Liver (tissue), 9 donors: Measurements from ENCODE around the gene TOR4A. TPM values are rescaled to one million over a fixed set of nuclear protein-coding genes. Genes with fewer than 3 reads are reported as not detected.

Experiments used
- DNase-seq: peaks from one replicate; pipeline ENCODE4 v3.0.0-alpha.2; 2017; ENCODE audit warnings: low spot score
- H3K27ac ChIP-seq, 2 donors: one replicate each; pipeline ENCODE4 v1.7.0; 2013; ENCODE audit warnings: inconsistent platforms in 2 of 2, low read length in 2 of 2, control low read depth in 1 of 2, low read depth in 1 of 2, mild to moderate bottlenecking in 1 of 2
- H3K27me3 ChIP-seq, 4 donors: one replicate each; pipeline versions ENCODE4 v1.6.1 to v1.7.0; 2013; ENCODE audit warnings: low read length in 3 of 4, inconsistent platforms in 1 of 4, mild to moderate bottlenecking in 1 of 4, moderate library complexity in 1 of 4; ENCODE audit not compliant: control insufficient read depth in 4 of 4, insufficient read depth in 4 of 4
- H3K36me3 ChIP-seq, 4 donors: one replicate each; pipeline versions ENCODE4 v1.6.1 to v1.7.0; 2013; ENCODE audit warnings: low read length in 3 of 4, mild to moderate bottlenecking in 3 of 4, low read depth in 1 of 4, moderate library complexity in 1 of 4; ENCODE audit not compliant: control insufficient read depth in 4 of 4, insufficient read depth in 3 of 4
- H3K4me1 ChIP-seq, 4 donors: one replicate each; pipeline versions ENCODE4 v1.6.1 to v1.7.0; 2013; ENCODE audit warnings: low read length in 3 of 4, mild to moderate bottlenecking in 3 of 4, moderate library complexity in 1 of 4; ENCODE audit not compliant: control insufficient read depth in 4 of 4, insufficient read depth in 4 of 4
- H3K4me3 ChIP-seq, 3 donors: one replicate each; pipeline versions ENCODE4 v1.6.1 to v1.7.0; 2013; ENCODE audit warnings: low read length in 3 of 3, control low read depth in 1 of 3, low read depth in 1 of 3, mild to moderate bottlenecking in 1 of 3
- H3K9ac ChIP-seq, 2 donors: one replicate each; pipeline ENCODE4 v1.7.0; 2013; ENCODE audit warnings: low read length in 2 of 2, mild to moderate bottlenecking in 2 of 2, moderate library complexity in 2 of 2, control low read depth in 1 of 2, low read depth in 1 of 2
- H3K9me3 ChIP-seq, 4 donors: one replicate each; pipeline versions ENCODE4 v1.6.1 to v1.7.0; 2013; ENCODE audit warnings: low read length in 3 of 4; ENCODE audit not compliant: control insufficient read depth in 4 of 4
- EGR1 ChIP-seq, 2 donors: IDR thresholded peaks; 2 replicates each; pipeline ENCODE4 v1.6.1; 2016 to 2018; ENCODE audit warnings: antibody characterized with exemption in 2 of 2, low read depth in 2 of 2
- FOXA1 ChIP-seq: IDR thresholded peaks from 2 replicates; pipeline ENCODE4 v1.6.1; 2016; ENCODE audit warnings: antibody characterized with exemption
- FOXA2 ChIP-seq: IDR thresholded peaks from 2 replicates; pipeline ENCODE4 v1.6.1; 2016; ENCODE audit warnings: antibody characterized with exemption
- GABPA ChIP-seq, 2 donors: IDR thresholded peaks in 1 of 2; conservative IDR thresholded peaks in 1 of 2; 2 replicates each; pipeline ENCODE4 v1.6.1; 2016; ENCODE audit warnings: antibody characterized with exemption in 2 of 2, mild to moderate bottlenecking in 1 of 2, moderate library complexity in 1 of 2
- HNF4A ChIP-seq, 2 donors: conservative IDR thresholded peaks; 2 replicates each; pipeline ENCODE4 v1.6.1; 2016; ENCODE audit warnings: antibody characterized with exemption in 2 of 2, mild to moderate bottlenecking in 2 of 2
- HNF4G ChIP-seq: IDR thresholded peaks from 2 replicates; pipeline ENCODE4 v1.6.1; 2016; ENCODE audit warnings: antibody characterized with exemption
- JUND ChIP-seq, 2 donors: IDR thresholded peaks; 2 replicates each; pipeline ENCODE4 v1.6.1; 2016; ENCODE audit warnings: antibody characterized with exemption in 2 of 2
- NR2F2 ChIP-seq: IDR thresholded peaks from 2 replicates; pipeline ENCODE4 v1.6.1; 2016; ENCODE audit warnings: antibody characterized with exemption
- RAD21 ChIP-seq, 2 donors: IDR thresholded peaks; 2 replicates each; pipeline ENCODE4 v1.6.1; 2016; ENCODE audit warnings: antibody characterized with exemption in 2 of 2, mild to moderate bottlenecking in 2 of 2
- RXRA ChIP-seq, 2 donors: IDR thresholded peaks; 2 replicates each; pipeline ENCODE4 v1.6.1; 2017 to 2018; ENCODE audit warnings: antibody characterized with exemption in 2 of 2, mild to moderate bottlenecking in 1 of 2
- SP1 ChIP-seq: IDR thresholded peaks from 2 replicates; pipeline ENCODE4 v1.6.1; 2018; ENCODE audit warnings: antibody characterized with exemption, mild to moderate bottlenecking
- TAF1 ChIP-seq: conservative IDR thresholded peaks from 2 replicates; pipeline ENCODE4 v1.6.1; 2016; ENCODE audit warnings: antibody characterized with exemption, mild to moderate bottlenecking
- YY1 ChIP-seq: IDR thresholded peaks from 2 replicates; pipeline ENCODE4 v1.6.1; 2016; ENCODE audit warnings: antibody characterized with exemption, mild to moderate bottlenecking
- WGBS: extraction: QIAGEN DNeasy Blood & Tissue Kit; methylation state at CpG from one replicate; pipeline ENCODE4 v1.1.7; 2013; 5-methylcytosine and 5-hydroxymethylcytosine counted together
- polyA plus RNA-seq, 2 donors: library from polyadenylated mRNA; stranded (reverse) in 1 of 2; unstranded in 1 of 2; fragments of 200-250 nt in 1 of 2; fragments of >200 nt in 1 of 2; fragmentation: Nextera tagmentation in 1 of 2; extraction: Ambion mirVana in 1 of 2; gene quantifications; one replicate each; pipeline versions ENCODE4 v1.2.1 to v1.2.3, GENCODE V29; 2013 to 2015
- total RNA-seq, 2 donors: library from RNA; depleted of rRNA; stranded (reverse); fragments of >200 nt; gene quantifications; one replicate each; pipeline ENCODE4 v1.2.3, GENCODE V29; 2014
- TF ChIP-seq, protein P1 (sequence below): IDR thresholded peaks from 2 replicates; pipeline ENCODE4 v1.6.1; 2016; ENCODE audit warnings: antibody characterized with exemption
- TF ChIP-seq, protein P2 (sequence below): IDR thresholded peaks from 2 replicates; pipeline ENCODE4 v1.6.1; 2016; ENCODE audit warnings: antibody characterized with exemption
- TF ChIP-seq, protein P3 (sequence below): fragments of 150-350 bp; IDR thresholded peaks from 2 replicates; pipeline ENCODE4 v1.5.1; 2017; ENCODE audit warnings: improper control_type of control experiment, low read depth, low read length; ENCODE audit not compliant: missing input control
- TF ChIP-seq, protein P4 (sequence below): IDR thresholded peaks from 2 replicates; pipeline ENCODE4 v1.6.1; 2016; ENCODE audit warnings: antibody characterized with exemption, mild to moderate bottlenecking
- donor health status: healthy.
- donor health status: healthy.
- donor health status: healthy.
- donor health status: healthy.
- donor health status: healthy.

The TOR4A gene
- total and polyA plus RNA-seq, 4 donors: 0.35 to 5.1 (median 4.3) TPM

DNA sequence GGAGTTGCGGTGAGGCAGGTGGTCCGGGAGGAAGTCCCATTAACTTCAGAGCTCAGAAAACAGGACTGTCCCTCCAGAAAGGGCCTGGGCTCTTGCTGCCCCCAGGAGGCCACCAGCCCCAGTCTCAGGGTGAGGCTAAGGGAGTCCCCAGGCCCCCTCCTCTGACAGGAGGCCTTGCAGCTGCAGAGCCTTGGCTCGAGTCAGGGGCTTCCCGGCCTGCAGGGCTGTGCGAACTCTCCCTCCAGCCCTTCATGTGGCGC lies 29.7 kb upstream of the TOR4A start:
- H3K9ac ChIP-seq: no peak overlapping the region
- H3K4me3 ChIP-seq: no peak overlapping the region
- no peaks in the 10 kb centered on the region for H3K27me3 ChIP-seq
- H3K27ac ChIP-seq: no peak overlapping the region
- H3K36me3 ChIP-seq: peaks cover 0 to 7% (median 2%) of the 10 kb centered on the region in 4 donors
- peaks cover 0 to 16% (median 6%) of the 10 kb centered on the region in 4 donors for H3K4me1 ChIP-seq
- no peak for DNase-seq
- 85% methylated on average over 6 of the region's 6 CpGs for WGBS
- TF ChIP-seq HNF4A (conservative IDR thresholded peaks at IDR 0.05) (no peak), RXRA (IDR thresholded peaks at IDR 0.05) (no peak), RAD21 (IDR thresholded peaks at IDR 0.05) (no peak), HNF4G (no peak), FOXA1 (no peak), NR2F2 (no peak), GABPA (IDR thresholded peaks at IDR 0.05 in 1 of 2, conservative IDR thresholded peaks at IDR 0.05 in 1 of 2) (no peak), YY1 (no peak), JUND (IDR thresholded peaks at IDR 0.05) (no peak), SP1 (no peak), TAF1 (no peak), EGR1 (IDR thresholded peaks at IDR 0.05; ENCODE audit: low read depth in 2 of 2) (no peak), FOXA2 (no peak)
- TF ChIP-seq, protein P1, sequence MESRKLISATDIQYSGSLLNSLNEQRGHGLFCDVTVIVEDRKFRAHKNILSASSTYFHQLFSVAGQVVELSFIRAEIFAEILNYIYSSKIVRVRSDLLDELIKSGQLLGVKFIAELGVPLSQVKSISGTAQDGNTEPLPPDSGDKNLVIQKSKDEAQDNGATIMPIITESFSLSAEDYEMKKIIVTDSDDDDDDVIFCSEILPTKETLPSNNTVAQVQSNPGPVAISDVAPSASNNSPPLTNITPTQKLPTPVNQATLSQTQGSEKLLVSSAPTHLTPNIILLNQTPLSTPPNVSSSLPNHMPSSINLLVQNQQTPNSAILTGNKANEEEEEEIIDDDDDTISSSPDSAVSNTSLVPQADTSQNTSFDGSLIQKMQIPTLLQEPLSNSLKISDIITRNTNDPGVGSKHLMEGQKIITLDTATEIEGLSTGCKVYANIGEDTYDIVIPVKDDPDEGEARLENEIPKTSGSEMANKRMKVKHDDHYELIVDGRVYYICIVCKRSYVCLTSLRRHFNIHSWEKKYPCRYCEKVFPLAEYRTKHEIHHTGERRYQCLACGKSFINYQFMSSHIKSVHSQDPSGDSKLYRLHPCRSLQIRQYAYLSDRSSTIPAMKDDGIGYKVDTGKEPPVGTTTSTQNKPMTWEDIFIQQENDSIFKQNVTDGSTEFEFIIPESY: no peak
- TF ChIP-seq, protein P2, sequence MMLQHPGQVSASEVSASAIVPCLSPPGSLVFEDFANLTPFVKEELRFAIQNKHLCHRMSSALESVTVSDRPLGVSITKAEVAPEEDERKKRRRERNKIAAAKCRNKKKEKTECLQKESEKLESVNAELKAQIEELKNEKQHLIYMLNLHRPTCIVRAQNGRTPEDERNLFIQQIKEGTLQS: no peak
- TF ChIP-seq, protein P3, sequence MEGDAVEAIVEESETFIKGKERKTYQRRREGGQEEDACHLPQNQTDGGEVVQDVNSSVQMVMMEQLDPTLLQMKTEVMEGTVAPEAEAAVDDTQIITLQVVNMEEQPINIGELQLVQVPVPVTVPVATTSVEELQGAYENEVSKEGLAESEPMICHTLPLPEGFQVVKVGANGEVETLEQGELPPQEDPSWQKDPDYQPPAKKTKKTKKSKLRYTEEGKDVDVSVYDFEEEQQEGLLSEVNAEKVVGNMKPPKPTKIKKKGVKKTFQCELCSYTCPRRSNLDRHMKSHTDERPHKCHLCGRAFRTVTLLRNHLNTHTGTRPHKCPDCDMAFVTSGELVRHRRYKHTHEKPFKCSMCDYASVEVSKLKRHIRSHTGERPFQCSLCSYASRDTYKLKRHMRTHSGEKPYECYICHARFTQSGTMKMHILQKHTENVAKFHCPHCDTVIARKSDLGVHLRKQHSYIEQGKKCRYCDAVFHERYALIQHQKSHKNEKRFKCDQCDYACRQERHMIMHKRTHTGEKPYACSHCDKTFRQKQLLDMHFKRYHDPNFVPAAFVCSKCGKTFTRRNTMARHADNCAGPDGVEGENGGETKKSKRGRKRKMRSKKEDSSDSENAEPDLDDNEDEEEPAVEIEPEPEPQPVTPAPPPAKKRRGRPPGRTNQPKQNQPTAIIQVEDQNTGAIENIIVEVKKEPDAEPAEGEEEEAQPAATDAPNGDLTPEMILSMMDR: no peak
- TF ChIP-seq, protein P4, sequence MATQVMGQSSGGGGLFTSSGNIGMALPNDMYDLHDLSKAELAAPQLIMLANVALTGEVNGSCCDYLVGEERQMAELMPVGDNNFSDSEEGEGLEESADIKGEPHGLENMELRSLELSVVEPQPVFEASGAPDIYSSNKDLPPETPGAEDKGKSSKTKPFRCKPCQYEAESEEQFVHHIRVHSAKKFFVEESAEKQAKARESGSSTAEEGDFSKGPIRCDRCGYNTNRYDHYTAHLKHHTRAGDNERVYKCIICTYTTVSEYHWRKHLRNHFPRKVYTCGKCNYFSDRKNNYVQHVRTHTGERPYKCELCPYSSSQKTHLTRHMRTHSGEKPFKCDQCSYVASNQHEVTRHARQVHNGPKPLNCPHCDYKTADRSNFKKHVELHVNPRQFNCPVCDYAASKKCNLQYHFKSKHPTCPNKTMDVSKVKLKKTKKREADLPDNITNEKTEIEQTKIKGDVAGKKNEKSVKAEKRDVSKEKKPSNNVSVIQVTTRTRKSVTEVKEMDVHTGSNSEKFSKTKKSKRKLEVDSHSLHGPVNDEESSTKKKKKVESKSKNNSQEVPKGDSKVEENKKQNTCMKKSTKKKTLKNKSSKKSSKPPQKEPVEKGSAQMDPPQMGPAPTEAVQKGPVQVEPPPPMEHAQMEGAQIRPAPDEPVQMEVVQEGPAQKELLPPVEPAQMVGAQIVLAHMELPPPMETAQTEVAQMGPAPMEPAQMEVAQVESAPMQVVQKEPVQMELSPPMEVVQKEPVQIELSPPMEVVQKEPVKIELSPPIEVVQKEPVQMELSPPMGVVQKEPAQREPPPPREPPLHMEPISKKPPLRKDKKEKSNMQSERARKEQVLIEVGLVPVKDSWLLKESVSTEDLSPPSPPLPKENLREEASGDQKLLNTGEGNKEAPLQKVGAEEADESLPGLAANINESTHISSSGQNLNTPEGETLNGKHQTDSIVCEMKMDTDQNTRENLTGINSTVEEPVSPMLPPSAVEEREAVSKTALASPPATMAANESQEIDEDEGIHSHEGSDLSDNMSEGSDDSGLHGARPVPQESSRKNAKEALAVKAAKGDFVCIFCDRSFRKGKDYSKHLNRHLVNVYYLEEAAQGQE: no peak
- no peaks in the 10 kb centered on the region for H3K9me3 ChIP-seq
